D721Med (cell line): ENCODE measurements around the gene FYCO1.

Experiments
- DNase-seq: peaks from one replicate; pipeline ENCODE4 v3.0.0; 2011; ENCODE audit warnings: low spot score; ENCODE audit not compliant: insufficient read length
- FAIRE-seq: peaks from 2 replicates; lab custom pipeline; 2011; peaks lifted over from hg19 to GRCh38; lab: Jason Lieb, UNC
- TF ChIP-seq, protein P1 (sequence below): IDR thresholded peaks from 2 replicates; pipeline ENCODE4 v1.5.1; 2012; ENCODE audit warnings: mild to moderate bottlenecking, control low read depth; ENCODE audit not compliant: insufficient read depth; ENCODE audit errors: missing control alignments

The FYCO1 gene

DNA sequence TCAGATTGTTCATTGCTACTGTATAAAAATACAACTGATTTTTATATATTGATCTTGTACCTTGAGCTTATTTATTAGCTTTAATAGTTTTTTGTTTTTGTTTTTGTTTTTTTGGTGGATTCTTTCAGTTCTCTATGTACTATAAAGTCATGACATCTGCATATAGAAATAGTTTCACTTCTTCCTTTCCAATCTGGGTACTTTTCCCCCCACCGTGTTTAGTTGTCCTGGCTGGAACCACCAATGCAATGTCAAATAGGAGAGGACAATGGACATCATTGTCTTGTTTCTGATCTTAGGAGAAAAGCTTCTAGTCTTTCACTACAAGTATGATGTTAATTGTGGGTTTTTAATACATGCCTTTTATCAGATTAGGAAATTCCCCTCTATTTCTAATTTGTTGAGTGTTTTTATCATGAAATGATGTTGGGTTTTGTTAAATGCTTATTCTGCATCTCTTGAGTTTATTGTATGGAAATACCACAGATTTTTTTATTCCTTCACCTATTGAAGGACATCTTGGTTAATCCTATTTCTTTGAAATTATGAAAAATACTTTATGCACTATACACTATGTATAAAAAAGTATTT lies 34.4 kb upstream of the FYCO1 start:
- TF ChIP-seq, protein P1, sequence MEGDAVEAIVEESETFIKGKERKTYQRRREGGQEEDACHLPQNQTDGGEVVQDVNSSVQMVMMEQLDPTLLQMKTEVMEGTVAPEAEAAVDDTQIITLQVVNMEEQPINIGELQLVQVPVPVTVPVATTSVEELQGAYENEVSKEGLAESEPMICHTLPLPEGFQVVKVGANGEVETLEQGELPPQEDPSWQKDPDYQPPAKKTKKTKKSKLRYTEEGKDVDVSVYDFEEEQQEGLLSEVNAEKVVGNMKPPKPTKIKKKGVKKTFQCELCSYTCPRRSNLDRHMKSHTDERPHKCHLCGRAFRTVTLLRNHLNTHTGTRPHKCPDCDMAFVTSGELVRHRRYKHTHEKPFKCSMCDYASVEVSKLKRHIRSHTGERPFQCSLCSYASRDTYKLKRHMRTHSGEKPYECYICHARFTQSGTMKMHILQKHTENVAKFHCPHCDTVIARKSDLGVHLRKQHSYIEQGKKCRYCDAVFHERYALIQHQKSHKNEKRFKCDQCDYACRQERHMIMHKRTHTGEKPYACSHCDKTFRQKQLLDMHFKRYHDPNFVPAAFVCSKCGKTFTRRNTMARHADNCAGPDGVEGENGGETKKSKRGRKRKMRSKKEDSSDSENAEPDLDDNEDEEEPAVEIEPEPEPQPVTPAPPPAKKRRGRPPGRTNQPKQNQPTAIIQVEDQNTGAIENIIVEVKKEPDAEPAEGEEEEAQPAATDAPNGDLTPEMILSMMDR = no peak
- FAIRE-seq (no peak), DNase-seq (no peak)

DNA sequence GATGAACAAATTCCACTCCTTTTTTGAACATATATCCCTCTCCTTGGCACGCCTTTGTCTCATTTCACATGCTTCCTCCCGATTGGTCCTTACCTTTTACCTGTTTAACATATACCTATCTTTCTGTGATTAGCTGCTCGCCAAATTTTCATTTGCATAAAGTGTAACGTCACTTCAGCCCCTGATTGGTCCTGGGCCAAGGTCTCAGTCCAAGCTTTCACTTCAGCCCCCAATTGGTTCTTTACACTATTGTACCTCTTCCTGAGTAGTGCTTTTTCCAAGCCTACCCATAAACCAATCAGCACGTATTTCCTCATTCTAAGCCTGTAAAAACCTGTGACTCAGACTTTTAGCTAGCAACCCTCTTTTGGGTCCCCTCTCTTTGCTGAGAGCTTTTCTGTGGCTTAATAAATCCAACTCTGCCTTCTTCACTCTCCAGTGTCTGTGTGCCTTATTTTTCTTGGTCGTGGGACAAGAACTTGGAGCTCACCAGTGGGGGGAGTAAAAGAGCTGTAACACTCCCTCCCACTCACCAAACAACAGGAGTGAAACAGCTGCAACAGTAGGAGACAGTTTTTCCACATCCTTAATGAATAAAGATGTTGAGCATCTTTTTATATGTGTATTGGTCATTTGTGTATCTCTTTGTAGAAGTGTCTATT lies 32.2 kb upstream of the FYCO1 start:
- TF ChIP-seq, protein P1 = no peak
- FAIRE-seq = no peak
- no peak for DNase-seq

DNA sequence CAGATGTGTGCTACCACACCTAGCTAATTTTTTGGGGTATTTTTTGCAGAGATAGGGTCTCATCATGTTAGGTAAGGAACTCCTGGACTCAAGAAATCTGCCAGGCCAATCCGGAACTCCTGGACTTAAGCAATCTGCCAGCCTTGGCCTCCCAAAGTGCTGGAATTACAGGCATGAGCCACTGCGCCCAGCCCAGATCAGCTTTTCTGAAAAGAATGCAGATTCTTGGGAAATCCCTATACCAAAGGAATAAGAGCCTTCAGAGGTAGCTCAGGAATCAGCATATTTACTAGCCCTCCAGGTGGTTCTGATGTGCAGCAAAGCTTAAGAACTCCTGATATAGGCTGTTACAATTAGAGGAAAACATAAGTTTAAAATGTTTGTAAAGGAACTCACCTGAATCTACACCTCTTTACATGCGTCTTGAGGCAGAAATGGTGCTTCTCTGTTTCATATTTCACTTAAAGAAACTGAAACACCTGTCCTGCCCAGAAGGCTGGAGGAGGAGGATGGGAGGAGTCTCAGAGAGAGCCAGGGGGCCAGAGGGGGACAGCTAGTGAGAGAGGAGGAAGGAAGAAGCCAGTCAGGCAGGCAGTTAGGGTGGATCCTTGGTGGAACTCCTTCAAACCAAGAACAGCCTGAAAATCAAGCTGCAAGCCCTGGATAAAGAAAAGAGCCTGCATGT lies 31.5 kb upstream of the FYCO1 start, which contains the start of gene XCR1:
Gene XCR1, minus strand, starts transcription at position 463 of the 685 bp plus-strand sequence. CDS start 5,536 bp downstream, outside the sequence.
- TF ChIP-seq, protein P1 = no peak
- FAIRE-seq = no peak
- DNase-seq = no peak

DNA sequence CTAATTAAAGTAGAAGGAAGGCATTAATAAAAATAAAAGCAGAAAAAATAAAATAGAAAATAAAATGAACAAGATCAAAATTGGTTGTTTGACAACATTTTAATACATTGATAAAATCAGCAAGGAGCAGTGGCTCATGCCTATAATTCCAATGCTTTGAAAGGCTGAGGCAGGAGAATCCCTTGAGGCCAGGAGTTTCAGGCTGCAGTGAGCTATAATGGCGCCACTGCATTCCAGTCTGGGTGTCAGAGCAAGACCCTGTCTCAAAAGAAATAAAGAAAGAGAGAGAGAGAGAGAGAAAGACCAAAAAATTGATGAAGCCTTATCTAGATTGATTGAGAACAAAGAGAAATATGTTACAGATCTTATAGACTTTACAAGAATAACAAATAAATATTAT lies 29.5 kb upstream of the FYCO1 start:
- FAIRE-seq (no peak), DNase-seq (no peak)
- TF ChIP-seq, protein P1 = no peak

DNA sequence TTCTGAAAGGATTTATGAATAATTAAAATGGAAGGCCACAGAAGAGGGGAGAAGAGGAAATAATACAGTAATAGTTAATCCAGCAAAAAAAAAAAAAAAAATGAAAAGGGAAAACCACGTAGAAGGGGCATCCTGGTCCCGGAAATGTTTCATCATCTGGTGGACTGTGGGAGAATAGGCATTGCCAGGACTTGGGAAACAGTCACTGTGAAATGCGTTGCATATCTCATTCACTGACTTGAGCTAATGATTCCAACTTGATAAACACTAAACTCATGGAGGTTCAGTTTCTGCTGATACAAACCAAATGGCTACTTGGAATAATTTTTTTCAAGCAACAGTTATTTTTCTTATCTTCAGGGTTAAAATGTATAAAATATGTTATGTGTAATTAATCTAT lies 28.5 kb upstream of the FYCO1 start:
- FAIRE-seq (no peak), DNase-seq (no peak)
- TF ChIP-seq, protein P1 = no peak

DNA sequence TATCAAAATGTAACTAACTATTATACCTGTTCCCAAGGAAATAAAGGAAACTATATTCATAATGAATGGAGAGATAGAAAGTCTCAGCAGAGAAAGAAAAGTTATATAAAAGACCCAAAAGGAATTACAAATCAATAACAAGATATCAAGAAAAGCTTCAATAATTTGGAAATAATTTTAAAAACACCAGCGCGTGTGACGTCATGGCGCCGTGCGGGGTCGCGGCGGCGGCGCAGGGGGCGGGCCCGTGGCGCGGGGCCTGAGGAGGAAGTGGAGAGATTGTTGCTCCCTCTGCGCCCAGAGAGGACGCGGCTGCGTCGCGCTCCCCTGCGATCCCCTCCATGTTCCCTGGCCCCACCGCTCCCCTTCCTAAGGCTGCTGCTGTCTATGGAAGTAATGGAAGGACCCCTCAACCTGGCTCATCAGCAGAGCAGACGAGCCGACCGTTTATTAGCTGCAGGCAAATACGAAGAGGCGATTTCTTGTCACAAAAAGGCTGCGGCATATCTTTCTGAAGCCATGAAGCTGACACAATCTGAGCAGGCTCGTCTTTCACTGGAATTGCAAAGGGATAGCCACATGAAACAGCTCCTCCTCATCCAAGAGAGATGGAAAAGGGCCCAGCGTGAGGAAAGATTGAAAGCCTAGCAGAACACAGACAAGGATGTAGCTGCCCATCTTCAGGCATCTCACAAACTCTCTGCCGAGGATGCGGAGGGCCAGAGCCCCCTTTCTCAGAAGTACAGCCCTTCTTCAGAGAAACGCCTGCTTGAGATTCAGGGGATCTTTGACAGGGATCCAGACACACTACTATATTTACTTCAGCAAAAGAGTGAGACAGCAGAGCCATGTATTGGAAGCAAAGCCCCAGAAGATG lies 27.5 kb upstream of the FYCO1 start:
- FAIRE-seq = no peak

More for the DNA sequence above, 27.5 kb upstream of the FYCO1 start:
- TF ChIP-seq, protein P1 = no peak
- DNase-seq = no peak
